GM19467 (cell line): ENCODE results near the gene SRRD.

Experiments
- ATAC-seq: cut with Tn5 transposase; IDR thresholded peaks from one replicate; pipeline ENCODE4 v1.9.1; 2021; ENCODE audit warnings: mild to moderate bottlenecking, moderate library complexity; ENCODE audit not compliant: unreplicated experiment

The SRRD gene

DNA sequence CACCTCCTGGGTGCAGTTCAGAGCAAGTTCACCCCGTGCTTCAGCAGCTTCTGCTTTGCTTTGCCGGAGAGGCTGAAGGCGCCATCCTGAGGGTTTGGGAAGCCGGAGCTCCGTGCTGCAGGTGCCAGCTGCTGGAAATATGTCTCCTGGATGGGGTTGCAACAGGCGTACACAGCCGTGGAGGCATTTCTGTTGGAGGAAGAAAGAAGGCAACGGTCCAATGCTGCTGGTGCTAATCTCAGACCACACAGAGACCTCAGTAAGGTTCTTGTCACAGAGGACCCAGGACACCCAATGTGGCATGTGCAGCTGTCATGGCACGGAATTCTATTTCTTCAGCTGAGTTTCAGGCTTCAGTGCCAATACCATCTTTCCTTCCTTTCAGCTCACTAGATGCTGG, 30.5 kb upstream of the SRRD start:
- no peak for ATAC-seq

DNA sequence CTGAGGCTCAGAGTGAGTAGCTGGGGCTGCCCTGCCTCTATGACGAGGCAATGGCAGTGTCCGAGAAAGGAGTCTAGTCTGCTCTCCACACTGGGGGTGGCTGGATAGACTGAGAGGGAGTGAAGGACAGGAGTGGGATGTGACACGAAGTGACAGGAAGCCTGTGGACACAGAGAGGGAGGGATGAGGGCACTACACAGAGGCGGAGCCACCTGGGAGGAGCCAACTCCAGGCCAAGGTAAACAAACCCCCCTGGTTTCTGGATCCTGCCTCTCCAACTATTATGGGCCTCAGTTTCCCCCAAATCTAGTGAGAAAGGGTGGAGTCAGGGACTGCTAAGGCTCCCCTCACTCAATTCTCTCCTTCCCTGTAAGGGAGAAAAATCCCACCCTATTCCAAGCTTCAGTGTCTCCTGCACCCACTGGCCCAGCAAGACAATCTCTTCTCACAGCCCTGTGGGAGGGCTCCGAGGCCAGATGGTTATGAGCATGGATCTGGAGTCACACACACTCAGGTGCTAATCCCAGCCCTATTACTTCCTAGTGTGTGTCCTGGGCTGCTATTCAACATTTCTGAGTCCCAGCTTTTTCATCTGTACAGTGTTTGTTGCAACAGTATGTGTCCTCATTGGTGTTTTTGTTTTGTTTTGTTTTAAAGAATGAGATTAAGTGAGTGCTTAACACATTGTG, 29.7 kb upstream of the SRRD start:
- ATAC-seq = no peak

DNA sequence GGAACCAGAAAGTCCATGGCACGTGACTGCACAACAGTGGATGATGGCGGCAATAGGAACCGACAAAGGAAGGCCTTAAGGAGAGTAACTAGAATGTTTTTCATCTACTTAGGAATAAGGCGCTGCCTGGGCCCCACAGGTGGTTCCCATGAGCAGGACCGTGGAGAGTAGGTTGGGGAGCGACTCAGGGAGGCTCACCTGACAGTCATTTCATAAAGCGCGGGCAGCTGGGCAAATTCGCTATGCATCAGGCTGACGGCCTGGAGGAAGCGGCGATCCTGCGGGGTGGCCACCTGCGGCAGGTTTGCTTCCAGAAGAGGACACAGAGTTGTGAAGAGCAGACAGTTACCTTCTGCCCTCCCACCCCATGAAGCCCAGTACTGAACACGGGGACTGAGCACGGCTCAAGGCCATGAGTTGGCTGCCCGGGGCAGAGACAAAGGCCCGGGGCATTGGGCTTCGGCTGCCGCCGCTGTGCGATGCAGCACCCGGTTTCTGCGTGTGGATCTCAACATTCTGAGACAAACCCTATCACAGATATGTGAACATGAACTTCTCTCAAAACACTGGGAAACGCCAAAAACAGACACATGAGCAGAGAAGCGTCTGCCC, 25.9 kb upstream of the SRRD start:
- ATAC-seq = no peak

DNA sequence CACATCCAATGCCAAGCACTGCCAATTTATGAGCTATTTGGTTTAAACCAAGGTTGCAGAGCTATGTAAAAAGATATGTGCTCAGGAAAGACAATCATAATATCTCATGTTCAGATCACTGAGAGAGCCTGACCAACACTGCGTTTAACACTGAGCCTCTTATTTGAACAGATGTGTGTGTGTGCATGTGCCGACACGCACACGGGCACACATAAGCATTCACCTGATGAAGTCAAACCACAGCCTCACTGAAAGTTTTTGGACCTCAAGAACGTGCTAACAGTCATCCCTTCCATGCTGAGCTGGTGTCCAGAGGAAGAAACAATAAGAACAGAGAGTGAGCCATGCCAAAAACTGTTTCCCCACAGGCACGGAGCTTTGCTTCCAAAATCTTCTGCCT, 23.5 kb upstream of the SRRD start:
- no peak for ATAC-seq

DNA sequence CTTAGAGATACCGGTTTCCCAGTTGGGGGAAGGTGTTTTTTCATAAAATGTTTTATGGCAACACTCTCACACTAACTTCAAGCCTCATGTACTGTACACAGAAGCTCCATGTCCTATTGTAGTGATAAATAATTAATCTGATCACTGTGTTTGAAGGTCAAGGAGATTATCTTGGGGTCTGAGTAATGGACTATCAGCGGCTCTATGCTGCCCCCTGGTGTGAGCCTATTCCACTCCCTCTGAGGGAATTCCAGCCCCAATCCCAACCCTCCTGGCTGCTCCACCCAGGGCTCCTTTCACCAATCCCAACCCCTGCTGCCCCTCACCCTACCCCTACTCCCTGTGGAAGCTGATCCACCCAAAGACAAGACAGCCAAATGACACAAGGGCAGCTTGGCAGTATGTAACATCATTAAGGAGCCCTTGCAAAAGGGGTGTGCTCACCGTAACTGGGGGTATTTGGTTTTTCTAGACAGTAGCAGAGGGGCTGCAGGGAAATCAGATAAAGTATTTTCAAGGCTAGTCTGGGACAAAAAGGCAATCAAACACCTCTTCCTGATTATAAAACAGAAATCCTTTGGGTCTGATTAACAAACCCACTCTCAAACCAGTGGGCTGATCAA, 22.4 kb upstream of the SRRD start:
- ATAC-seq = no peak

DNA sequence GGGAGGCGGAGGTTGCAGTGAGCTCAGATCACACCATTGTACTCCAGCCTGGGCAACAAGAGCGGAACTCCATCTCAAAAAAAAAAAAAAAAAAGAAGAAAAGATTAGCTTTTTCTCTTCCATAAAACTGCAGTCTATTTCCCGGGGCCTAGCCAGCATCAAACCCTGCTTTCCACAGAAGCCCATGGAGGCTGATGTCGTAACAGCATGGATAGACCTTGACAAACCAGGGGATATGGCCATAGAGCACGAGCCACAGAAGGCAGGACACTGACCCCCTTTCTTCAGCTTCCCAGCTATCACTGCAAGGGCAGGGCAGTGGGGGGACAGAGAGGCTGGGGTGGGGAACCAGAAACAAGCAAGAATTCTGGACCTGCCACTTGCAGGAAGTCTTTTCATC, 21.6 kb upstream of the SRRD start:
- no peak for ATAC-seq

DNA sequence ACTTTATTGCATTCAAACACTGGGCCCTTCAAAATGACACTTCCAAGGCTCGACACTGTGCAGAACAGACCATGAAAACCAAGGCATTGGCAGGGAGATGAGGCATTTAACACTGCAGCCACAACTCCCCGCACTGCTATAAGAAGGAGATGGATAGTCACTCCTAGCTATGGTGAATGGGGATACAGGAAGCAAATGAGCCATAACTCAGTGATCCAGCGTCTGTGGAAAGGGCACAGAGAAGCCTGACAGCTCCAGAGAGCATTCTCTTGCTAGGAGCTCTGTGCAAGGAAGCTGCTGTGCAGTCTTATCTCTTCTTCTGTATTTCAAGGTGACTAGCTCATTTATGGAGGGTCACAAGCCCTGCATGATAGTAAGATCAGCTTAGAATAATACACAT, 21.0 kb upstream of the SRRD start:
- ATAC-seq = no peak

DNA sequence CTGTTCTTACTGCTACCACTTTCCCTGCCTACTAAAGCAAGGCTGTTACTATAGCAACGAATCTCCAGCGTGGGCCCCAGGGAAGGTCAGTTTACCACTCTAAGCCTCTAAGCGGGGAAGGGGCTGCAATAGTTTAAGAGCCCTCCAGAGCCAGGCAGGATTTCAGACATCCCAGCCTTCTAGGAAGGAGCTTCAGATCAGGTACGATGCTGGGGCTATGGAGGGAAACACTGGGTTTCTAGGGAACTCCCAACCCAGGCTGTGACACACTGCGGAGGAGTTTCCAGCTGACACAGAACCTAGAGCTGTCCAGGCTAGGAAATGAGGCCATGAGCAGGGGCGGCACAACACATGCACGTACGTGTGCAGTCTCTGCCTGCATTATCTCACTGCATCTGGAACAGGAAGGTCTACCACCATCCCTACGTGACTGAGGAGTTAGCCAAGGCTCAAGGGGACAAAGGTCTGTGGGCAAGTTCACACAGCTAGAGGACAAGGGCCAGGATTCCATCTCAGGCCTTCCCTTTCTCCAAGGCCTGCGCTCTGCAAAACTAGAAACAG, 20.5 kb upstream of the SRRD start:
- no peak for ATAC-seq

DNA sequence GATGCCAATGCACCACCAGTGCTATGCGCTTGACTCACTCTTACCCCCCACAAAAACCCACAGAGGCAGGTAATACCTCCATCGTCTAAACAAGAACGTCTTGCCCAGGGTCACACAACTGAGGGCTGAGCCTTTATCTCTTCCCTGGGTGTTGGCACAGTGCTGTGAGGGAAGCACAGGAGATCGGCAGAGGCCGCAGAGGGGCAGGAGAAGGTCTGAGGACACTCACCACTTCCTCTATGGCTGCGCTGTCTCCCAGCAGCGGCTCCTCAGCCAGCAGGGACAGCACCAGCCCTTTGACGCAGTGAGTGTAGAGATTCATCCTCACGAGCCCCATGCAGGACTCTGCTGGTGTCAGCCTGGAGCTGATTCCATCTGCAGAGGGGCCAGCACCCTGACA, 20.0 kb upstream of the SRRD start:
- ATAC-seq = no peak

DNA sequence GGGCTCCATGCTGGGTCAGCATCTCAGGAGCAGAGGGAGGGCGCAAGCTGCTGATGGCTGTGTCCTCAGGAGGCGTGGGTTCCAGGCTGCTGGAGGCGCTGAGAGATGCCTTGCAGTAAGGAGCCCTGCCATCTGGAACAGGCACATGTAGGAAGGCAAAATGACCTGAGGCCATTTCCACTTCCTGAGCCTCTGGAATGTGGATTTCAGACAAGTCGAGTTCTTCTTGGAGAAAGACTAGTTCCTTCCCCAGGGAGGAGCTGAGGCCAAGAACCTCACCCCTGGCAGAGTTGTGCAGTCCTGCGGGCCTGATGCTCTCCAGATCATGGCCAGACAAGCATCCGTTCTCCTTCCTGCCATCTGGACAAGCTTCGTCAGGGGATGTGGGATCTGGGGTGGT, 19.4 kb upstream of the SRRD start:
- ATAC-seq = no peak

DNA sequence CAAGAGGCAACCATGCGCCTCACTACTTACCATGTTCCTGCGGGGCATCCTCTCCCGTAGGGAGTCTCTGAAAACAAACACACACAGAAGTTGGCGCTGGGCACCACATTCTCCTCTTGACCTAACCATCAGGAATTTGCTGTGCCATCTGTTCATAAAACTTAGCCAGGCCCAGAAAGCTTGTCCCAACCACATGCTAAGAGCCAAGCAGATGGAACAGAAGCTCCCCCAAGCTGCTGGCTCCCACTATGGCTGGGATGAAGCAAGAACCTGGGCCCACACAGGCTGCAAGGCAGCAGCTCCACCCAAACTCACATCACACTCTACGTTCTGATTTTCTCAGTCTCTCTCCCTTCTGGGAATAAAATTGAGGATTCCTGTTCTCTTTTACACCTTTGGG, 17.5 kb upstream of the SRRD start:
- ATAC-seq = no peak

DNA sequence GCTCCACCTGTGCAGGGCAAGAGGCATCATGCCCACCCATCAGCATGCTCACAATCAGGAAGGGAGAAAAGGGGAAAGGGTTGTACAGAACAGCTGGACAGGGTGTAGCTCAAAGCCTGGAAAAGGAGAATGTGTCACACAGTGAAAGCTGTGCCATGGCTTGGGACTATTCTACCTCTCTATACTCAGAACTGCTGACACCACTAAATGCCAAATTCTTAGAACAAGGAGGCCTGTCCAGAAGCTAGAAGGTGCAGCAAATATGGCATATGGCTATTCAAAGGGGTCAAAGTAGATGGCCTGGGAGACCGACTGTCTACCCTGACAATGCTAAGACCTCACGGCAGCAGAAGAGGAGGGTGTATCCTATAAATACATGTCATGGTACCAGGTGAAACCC, 12.9 kb upstream of the SRRD start:
- no peak for ATAC-seq

DNA sequence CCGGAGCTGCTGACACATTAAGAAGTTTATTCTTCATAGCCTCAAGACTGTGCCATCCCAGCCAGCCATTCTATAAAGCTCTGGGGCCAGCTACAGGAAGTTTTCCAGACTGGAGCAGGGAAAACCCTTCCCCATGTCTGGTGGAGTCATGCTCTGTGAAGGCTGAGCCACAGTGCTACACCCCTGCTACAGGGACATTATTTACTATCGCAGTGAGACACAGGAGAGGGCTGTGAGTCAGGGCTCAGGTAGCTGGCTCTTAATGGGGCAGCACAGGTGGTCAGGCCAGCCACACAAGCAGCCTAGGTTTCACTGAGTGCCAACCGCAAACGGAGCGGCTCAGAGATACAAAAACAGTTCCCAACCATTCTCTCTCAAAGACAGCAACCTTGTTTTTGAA, 12.2 kb upstream of the SRRD start:
- ATAC-seq = no peak

DNA sequence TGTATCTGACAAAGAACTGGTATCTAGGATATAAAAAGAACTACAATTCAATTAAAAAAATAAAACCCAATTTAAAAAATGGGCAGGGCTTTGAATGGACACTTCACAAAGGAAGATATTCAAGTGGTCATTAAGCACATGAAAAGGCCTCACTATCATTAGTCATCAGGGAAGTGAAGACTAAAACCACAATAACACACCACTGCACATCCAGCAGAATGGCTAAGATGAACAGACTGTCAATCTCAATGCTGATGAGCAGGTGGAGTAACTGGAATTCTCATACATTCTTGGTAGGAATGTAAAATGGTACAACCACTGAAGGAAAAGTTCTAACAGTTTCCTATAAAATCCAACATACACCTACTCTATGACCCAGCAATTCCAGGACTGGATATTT, 9.0 kb upstream of the SRRD start:
- no peak for ATAC-seq

DNA sequence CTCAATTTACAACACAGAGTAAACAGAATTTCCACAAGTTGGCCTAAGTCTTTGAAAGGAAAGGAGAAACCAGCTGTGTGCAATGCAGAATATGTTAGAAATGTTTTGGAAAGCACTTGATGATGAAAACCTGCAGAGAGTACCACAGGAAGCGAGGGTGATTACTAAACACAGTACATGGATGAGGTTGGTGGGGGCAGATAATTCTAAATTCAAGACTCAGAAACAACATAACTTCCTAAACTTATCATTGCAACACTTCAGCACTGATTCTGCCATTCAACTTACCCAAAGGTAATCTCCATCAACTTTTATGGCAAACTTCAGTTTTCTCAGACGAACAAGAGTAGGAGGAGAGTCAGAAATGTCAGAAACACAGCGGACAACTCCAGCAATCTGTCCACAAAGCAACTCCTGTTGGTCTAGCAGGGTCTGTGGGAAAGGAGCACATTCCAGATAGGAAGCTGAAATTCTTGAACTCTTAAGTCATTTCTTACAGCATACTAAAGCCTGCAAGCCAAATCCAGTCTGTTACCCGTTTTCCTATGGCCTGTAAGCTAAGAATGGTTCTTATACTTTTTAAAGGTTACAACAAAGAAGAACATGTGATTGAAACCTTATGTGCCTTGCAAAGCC, 6.9 kb upstream of the SRRD start:
- ATAC-seq = no peak

DNA sequence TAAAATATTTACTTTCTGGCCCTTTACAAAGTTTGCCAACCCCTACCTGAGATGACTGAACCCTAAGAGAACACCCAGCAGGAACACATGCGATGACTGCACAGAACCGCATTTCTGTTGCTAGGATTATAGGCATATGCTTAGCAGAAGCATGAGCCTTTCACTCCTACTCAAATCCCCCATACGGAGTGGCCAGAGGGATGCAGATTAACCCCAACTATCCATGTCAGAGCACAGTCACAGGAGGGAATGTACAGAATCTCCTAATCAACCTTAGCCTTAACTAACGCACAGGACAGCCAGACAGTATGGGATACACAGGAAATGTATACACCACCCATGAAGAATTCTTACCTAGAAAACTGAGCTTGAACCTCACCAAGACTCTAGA, 6.3 kb upstream of the SRRD start:
- ATAC-seq = no peak

DNA sequence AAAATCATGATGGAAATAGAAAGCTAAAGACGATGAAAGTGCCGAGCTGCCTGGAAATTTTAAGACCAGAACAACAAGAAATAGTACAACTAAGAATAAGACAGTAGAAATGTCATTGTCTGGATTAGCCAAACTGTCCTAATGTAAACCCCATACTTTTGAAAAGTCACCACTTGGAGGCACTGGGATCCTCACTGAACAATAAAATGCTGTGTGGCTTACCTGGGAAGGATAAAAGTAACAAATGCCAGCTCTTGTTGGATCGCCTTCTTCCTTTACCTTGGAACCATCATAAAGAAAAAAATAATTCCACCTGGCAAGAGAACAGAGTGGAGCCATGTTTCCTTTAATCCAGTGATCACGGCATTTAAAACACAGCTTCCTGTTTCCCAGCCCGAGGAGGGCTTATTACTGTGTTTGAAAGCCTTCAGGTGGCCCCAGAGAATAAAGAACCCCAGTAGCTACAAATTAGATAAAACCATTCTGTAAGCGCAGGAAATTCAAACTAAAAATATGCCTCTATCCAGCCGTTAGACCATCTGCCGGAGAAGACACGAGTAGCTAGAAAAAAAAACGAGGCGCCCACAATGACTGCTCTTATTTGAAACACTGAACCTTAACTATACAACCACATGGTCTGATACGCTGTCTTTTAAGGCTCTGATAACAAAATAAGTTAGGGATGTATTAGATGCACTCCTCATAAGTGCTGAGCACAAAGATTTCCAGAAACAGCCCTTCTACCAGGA, 4.5 kb upstream of the SRRD start:
- no peak for ATAC-seq

DNA sequence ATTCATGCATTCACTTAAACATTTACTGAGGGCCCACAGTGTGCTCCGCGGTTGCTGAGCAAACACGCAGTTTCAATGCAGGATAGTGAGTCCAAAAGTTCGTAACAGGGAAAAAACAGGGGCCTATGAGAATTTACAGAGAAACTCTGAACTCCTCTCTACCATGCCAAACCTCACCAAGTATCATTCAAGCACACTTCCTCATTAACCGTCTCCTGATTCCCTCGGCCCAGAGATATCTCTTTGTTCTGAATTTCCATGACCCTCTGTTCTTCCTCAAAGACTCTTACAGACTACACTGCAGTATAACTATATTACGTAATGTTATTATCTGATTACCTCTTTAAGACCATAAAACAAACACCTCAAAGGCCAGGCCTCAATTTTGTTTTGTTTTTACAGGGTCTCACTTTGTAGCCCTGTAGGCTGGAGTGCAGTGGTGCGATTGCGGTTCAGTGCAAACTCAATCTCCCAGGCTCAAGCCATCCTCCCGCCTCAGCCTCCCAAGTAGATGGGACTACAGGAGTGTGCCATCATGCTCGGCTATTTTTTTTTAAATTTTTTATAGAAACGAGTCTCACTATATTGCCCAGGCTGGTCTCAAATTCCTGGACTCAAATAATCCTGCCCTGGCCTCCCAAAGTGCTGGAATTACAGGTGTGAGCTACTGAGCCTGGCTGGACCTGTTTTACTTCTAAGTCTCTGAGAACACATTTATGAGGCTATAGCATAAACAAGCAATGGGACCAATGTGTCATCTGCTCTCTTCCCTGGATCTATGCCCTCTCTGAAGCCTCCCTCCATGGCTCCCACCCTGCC, 3.7 kb upstream of the SRRD start:
- no peak for ATAC-seq

DNA sequence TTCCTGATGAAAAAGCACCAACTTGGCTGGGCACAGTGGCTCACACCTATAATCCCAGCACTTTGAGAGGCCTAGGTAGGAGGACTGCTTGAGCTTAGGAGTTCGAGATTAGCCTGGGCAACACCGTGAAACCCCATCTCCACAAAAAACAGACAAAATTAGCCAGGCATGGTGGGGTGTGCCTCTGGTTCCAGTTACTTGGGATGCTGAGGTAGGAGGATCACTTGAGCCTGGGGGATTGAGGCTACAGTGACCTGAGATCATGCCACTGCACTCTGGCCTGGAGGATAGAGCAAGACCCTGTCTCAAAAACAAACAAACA, 3.1 kb upstream of the SRRD start:
- no peak for ATAC-seq

DNA sequence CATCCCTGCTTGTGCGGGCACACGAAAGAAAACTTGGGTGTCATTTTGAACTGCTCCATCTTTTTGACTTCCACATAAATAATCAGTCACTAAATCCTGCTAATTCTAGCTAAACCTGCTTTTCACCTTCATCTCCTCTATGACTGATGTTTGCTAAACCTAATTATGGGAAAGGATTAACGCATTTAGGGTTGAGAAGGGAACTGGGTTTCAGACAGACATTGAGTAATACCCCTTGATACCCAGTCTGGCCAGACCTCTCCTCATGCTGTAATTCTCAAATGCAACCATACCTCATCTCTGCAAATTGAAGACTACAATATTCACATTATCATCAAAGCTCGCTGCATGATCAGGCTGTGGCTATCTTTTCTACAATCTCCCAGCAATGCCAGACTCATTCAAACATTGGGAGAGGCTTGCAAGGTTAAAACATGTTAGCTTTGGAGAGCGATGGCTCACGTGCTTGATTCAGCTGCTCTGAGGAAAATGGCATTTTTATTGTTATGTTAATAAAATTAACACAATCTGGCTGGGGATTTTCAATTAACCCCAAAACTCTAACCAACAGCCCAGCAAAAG, 2.5 kb upstream of the SRRD start:
- no peak for ATAC-seq
